Right lobe of liver (tissue), 4 donors: ENCODE measurements around the gene RGS3.

Source experiments
- CTCF ChIP-seq, 4 donors: fragments of 200-600 bp in 3 of 4; fragments of 450-650 bp in 1 of 4; IDR thresholded peaks; one replicate each; pipeline versions ENCODE4 v1.5.1 to v1.8.0; 2016 to 2022; ENCODE audit warnings: antibody characterized with exemption in 4 of 4, mild to moderate bottlenecking in 2 of 4
- POLR2A ChIP-seq: fragments of 450-650 bp; IDR thresholded peaks from one replicate; pipeline ENCODE4 v1.6.1; 2017; ENCODE audit warnings: antibody characterized with exemption, mild to moderate bottlenecking
- donor health status: DM: no; HTN: no; CAD: no.
- donor health status: DM: no; HTN: no; CAD: no.
- donor health status: DM: no; HTN: yes; CAD: no.

- no peak for TF ChIP-seq CTCF (IDR thresholded peaks at IDR 0.05)
- no peak for TF ChIP-seq POLR2A
These were observed 43.7 kb downstream of the RGS3 start for GRCh38 chr9:113507256-113507655.
